H1 (cell line): ENCODE measurements around the gene RARB. TPM values are rescaled to one million over a fixed set of nuclear protein-coding genes. Genes with fewer than 3 reads are reported as not detected.

Source experiments
- CTCF ChIA-PET: fragments of 300-600 bp; sonication (Branson Sonifier 250); formaldehyde crosslinking; loops from one replicate; lab custom pipeline; 2021; ENCODE audit not compliant: partially characterized antibody; lab: Charles Lee
- POLR2A ChIA-PET: fragments of 300-600 bp; sonication (Branson Sonifier 250); formaldehyde crosslinking; loops from one replicate; lab custom pipeline; 2021; ENCODE audit warnings: inconsistent platforms; ENCODE audit not compliant: partially characterized antibody; lab: Charles Lee
- DNase-seq, 2 experiments: peaks; one replicate each; pipeline versions ENCODE4 v3.0.0 to v3.0.0-alpha.2; 2010 to 2022; ENCODE audit warnings: low spot score in 2 of 2, low read depth in 1 of 2, mixed read lengths in 1 of 2
- FAIRE-seq: peaks from 2 replicates; lab custom pipeline; 2011; peaks lifted over from hg19 to GRCh38; lab: Jason Lieb, UNC
- H2AFZ ChIP-seq: 2 replicates; pipeline ENCODE4 v1.8.1; 2012; ENCODE audit warnings: low read length, inconsistent platforms
- H2AK5ac ChIP-seq: 2 replicates; pipeline ENCODE4 v1.6.1; 2013; ENCODE audit warnings: low read depth, low read length
- H2BK120ac ChIP-seq: replicated peaks from 2 replicates; pipeline ENCODE3; 2013; ENCODE audit warnings: low read depth, low read length, inconsistent platforms
- H2BK12ac ChIP-seq: 2 replicates; pipeline ENCODE4 v1.6.1; 2013; ENCODE audit warnings: low read depth, low read length
- H2BK15ac ChIP-seq: 2 replicates; pipeline ENCODE4 v1.6.1; 2013; ENCODE audit warnings: low read length
- H2BK20ac ChIP-seq: 2 replicates; pipeline ENCODE4 v1.6.1; 2013; ENCODE audit warnings: low read length
- H2BK5ac ChIP-seq: 2 replicates; pipeline ENCODE4 v1.6.1; 2013; ENCODE audit warnings: low read depth, low read length
- H3K14ac ChIP-seq: 2 replicates; pipeline ENCODE4 v1.6.1; 2013; ENCODE audit warnings: inconsistent platforms; ENCODE audit not compliant: insufficient read length
- H3K18ac ChIP-seq: 2 replicates; pipeline ENCODE4 v1.6.1; 2013; ENCODE audit warnings: low read length; ENCODE audit errors: extremely low read depth
- H3K23ac ChIP-seq: 2 replicates; pipeline ENCODE4 v1.6.1; 2013; ENCODE audit warnings: inconsistent platforms; ENCODE audit not compliant: insufficient read length
- H3K23me2 ChIP-seq: 2 replicates; pipeline ENCODE4 v1.6.1; 2013; ENCODE audit warnings: low read depth, low read length
- H3K27ac ChIP-seq: 2 replicates; pipeline ENCODE4 v1.6.1; 2011; ENCODE audit warnings: low read depth, low read length, inconsistent platforms
- H3K27me3 ChIP-seq, 4 experiments: replicated peaks in 1 of 4; 1 replicate in 1 of 4; 2 replicates in 3 of 4; pipeline versions ENCODE4 v1.6.1 to v1.8.1; 2011 to 2013; ENCODE audit warnings: low read length in 3 of 4, mild to moderate bottlenecking in 3 of 4, inconsistent platforms in 2 of 4, mixed read lengths in 2 of 4, moderate library complexity in 1 of 4; ENCODE audit not compliant: control insufficient read depth in 3 of 4, insufficient read depth in 3 of 4; ENCODE audit errors: extremely low read depth in 1 of 4
- H3K36me3 ChIP-seq, 4 experiments: 2 replicates each; pipeline versions ENCODE4 v1.6.1 to v1.8.1; 2011 to 2013; ENCODE audit warnings: mild to moderate bottlenecking in 4 of 4, low read length in 3 of 4, moderate library complexity in 2 of 4, control low read depth in 1 of 4, inconsistent platforms in 1 of 4; ENCODE audit not compliant: insufficient read depth in 4 of 4, control insufficient read depth in 2 of 4
- H3K4ac ChIP-seq: replicated peaks from 2 replicates; pipeline ENCODE3; 2013; ENCODE audit warnings: low read length, low read depth, mixed read lengths, inconsistent platforms; ENCODE audit not compliant: insufficient read length
- H3K4me1 ChIP-seq, 4 experiments: replicated peaks in 1 of 4; 1 replicate in 1 of 4; 2 replicates in 3 of 4; pipeline versions ENCODE4 v1.6.1 to v1.8.1; 2011 to 2013; ENCODE audit warnings: low read length in 3 of 4, inconsistent platforms in 2 of 4, mixed read lengths in 1 of 4; ENCODE audit not compliant: insufficient read depth in 4 of 4, control insufficient read depth in 3 of 4
- H3K4me2 ChIP-seq, 2 experiments: 2 replicates each; pipeline versions ENCODE4 v1.6.1 to v1.8.1; 2011 to 2013; ENCODE audit warnings: low read depth in 2 of 2, low read length in 2 of 2, control low read depth in 1 of 2, inconsistent platforms in 1 of 2, mild to moderate bottlenecking in 1 of 2; ENCODE audit not compliant: insufficient read depth in 1 of 2
- H3K4me3 ChIP-seq, 4 experiments: fragments of 200-600, 300-600 bp in 1 of 4; sonication (generic), shearing (Covaris generic), sonication (Bioruptor Twin) in 1 of 4; 2 replicates each; pipeline versions ENCODE4 v1.5.1 to v1.8.1; 2011 to 2016; ENCODE audit warnings: low read length in 4 of 4, low read depth in 3 of 4, control low read depth in 2 of 4, inconsistent platforms in 2 of 4, mild to moderate bottlenecking in 2 of 4, mixed read lengths in 1 of 4, moderate library complexity in 1 of 4; ENCODE audit not compliant: insufficient read depth in 2 of 4; ENCODE audit errors: extremely low read depth in 1 of 4
- H3K56ac ChIP-seq: replicated peaks from 2 replicates; pipeline ENCODE3; 2013; ENCODE audit warnings: low read depth, mild to moderate bottlenecking, mixed read lengths, low read length, inconsistent platforms; ENCODE audit not compliant: insufficient read length
- H3K79me1 ChIP-seq: 2 replicates; pipeline ENCODE4 v1.6.1; 2013; ENCODE audit warnings: low read depth, low read length, control low read depth
- H3K79me2 ChIP-seq, 2 experiments: 2 replicates each; pipeline versions ENCODE4 v1.6.1 to v1.8.1; 2012 to 2013; ENCODE audit warnings: low read length in 2 of 2, mild to moderate bottlenecking in 2 of 2, inconsistent platforms in 1 of 2; ENCODE audit not compliant: insufficient read depth in 2 of 2, control insufficient read depth in 1 of 2
- H3K9ac ChIP-seq, 4 experiments: replicated peaks in 1 of 4; 1 replicate in 1 of 4; 2 replicates in 3 of 4; pipeline versions ENCODE4 v1.6.1 to v1.8.1; 2011 to 2013; ENCODE audit warnings: low read depth in 3 of 4, low read length in 3 of 4, control low read depth in 2 of 4, mild to moderate bottlenecking in 2 of 4, moderate library complexity in 2 of 4, inconsistent platforms in 1 of 4; ENCODE audit errors: extremely low read depth in 1 of 4
- H3K9me3 ChIP-seq, 2 experiments: 2 replicates each; pipeline versions ENCODE4 v1.6.1 to v1.8.1; 2012 to 2013; ENCODE audit warnings: mild to moderate bottlenecking in 2 of 2, moderate library complexity in 2 of 2, control low read depth in 1 of 2, inconsistent platforms in 1 of 2, low read depth in 1 of 2, low read length in 1 of 2, mixed read lengths in 1 of 2; ENCODE audit not compliant: insufficient read depth in 2 of 2
- H4K20me1 ChIP-seq, 2 experiments: replicated peaks in 1 of 2; 2 replicates each; pipeline versions ENCODE3 to v1.8.1; 2011 to 2013; ENCODE audit warnings: inconsistent platforms in 2 of 2, low read length in 2 of 2, mild to moderate bottlenecking in 1 of 2; ENCODE audit not compliant: insufficient read depth in 2 of 2, control insufficient read depth in 1 of 2
- H4K5ac ChIP-seq: 2 replicates; pipeline ENCODE4 v1.6.1; 2013; ENCODE audit warnings: low read length, low read depth, mixed read lengths, inconsistent platforms; ENCODE audit not compliant: insufficient read length
- H4K8ac ChIP-seq: 2 replicates; pipeline ENCODE4 v1.8.0; 2013; ENCODE audit warnings: mild to moderate bottlenecking, moderate library complexity, low read length, inconsistent platforms; ENCODE audit not compliant: insufficient read depth; ENCODE audit errors: extremely low read depth
- H4K91ac ChIP-seq: replicated peaks from 2 replicates; pipeline ENCODE3; 2013; ENCODE audit warnings: low read length, mixed read lengths, inconsistent platforms; ENCODE audit not compliant: insufficient read length
- CHD2 ChIP-seq: IDR thresholded peaks from 2 replicates; pipeline ENCODE4 v1.6.1; 2012; ENCODE audit warnings: low read length, improper control_type of control experiment
- TCF12 ChIP-seq: IDR thresholded peaks from 2 replicates; pipeline ENCODE4 v1.6.1; 2011; ENCODE audit warnings: low read depth, mild to moderate bottlenecking, low read length
- whole genome bisulfite sequencing, 2 experiments: shearing (Covaris generic) in 1 of 2; methylation state at CpG; one replicate each; pipeline versions ENCODE4 v1.1.6 to v1.1.7; 2013 to 2015; ENCODE audit warnings: low lambda C conversion rate in 2 of 2, mixed read lengths in 2 of 2, inconsistent platforms in 1 of 2, low coverage in 1 of 2, missing lambda C conversion rate in 1 of 2; ENCODE audit not compliant: insufficient replicate concordance in 2 of 2, insufficient coverage in 1 of 2, insufficient read length in 1 of 2; ENCODE audit errors: extremely low coverage in 1 of 2, missing lambda C conversion rate in 1 of 2; 5-methylcytosine and 5-hydroxymethylcytosine counted together
- polyA plus RNA-seq, 7 experiments: library from polyadenylated mRNA; depleted of rRNA in 3 of 7; stranded (reverse) in 5 of 7; unstranded in 2 of 7; fragments of >200 nt in 5 of 7; fragments of 200-250 nt in 2 of 7; gene quantifications; 1 replicate in 5 of 7; 2 replicates in 1 of 7; 4 replicates in 1 of 7; pipeline versions ENCODE4 v1.2.1 to v1.2.3, GENCODE V29; 2011 to 2013; ENCODE audit warnings: missing spikeins in 2 of 7, mixed read lengths in 2 of 7
- total RNA-seq: library from RNA; stranded (reverse); fragmentation: NEBNext Ultra II Directional; extraction: Animal tissue kit (Norgen Biotek cat#: 25700); gene quantifications from 2 replicates; pipeline ENCODE4 v1.2.1, GENCODE V29; 2021

The RARB gene
- total and polyA plus RNA-seq, 2 of the 8 experiments (the other 6 are each of a cell fraction or from before 2014, with no cell fraction given): 0.15 to 0.22 TPM

GRCh38 chr3:25576146-25576545 is 148.1 kb downstream of the RARB start:
- no peak overlapping the region for H3K56ac ChIP-seq
- no peak for FAIRE-seq
- H2BK12ac ChIP-seq: no peak overlapping the region
- H3K4me3 ChIP-seq: no peak overlapping the region
- no peaks in the 10 kb centered on the region for H3K9me3 ChIP-seq
- H2BK15ac ChIP-seq: no peak overlapping the region
- no peaks in the 10 kb centered on the region for H3K36me3 ChIP-seq
- H3K23ac ChIP-seq: no peak overlapping the region
- H2AK5ac ChIP-seq: no peak overlapping the region
- H4K20me1 ChIP-seq: no peaks in the 10 kb centered on the region
- no peak overlapping the region for H3K18ac ChIP-seq
- H3K4me1 ChIP-seq: no peaks in the 10 kb centered on the region; a peak in 1 of 7 replicates
- no peak overlapping the region for H2BK5ac ChIP-seq
- H3K79me2 ChIP-seq: no peaks in the 10 kb centered on the region
- H3K27ac ChIP-seq: no peak overlapping the region
- no peaks in the 10 kb centered on the region for H3K79me1 ChIP-seq
- H4K5ac ChIP-seq: no peak overlapping the region
- no peak overlapping the region for H2AFZ ChIP-seq
- no peak overlapping the region for H4K91ac ChIP-seq
- POLR2A ChIA-PET: no interaction called here
- 97% methylated on average over 3 of the region's 4 CpGs; no CpG with 5 or more reads in 1 of the 2 experiments for WGBS, 2 experiments
- H2BK20ac ChIP-seq: no peak overlapping the region
- H3K4ac ChIP-seq: no peak overlapping the region
- no peak overlapping the region for H4K8ac ChIP-seq
- no peaks in the 10 kb centered on the region for H3K27me3 ChIP-seq
- TF ChIP-seq CHD2 (no peak), TCF12 (no peak)
- TF ChIP-seq, all 59 proteins: peak for 0
- no peak for DNase-seq
- H2BK120ac ChIP-seq: no peak overlapping the region
- no peak overlapping the region for H3K14ac ChIP-seq
- no peaks in the 10 kb centered on the region; the same call in 1 of the 2 replicates for H3K23me2 ChIP-seq
- CTCF ChIA-PET: interaction anchor here (0.6 to 12.1 kb wide), 10 partner anchors 10 to 661 kb away, joined by 3 to 138 read pairs (median 4); no protein-coding TSS in a partner anchor
- no peak overlapping the region for H3K4me2 ChIP-seq
- H3K9ac ChIP-seq: no peak overlapping the region
